HepG2 (cell line): ENCODE measurements around the gene PVR. TPM values are rescaled to one million over a fixed set of nuclear protein-coding genes. Genes with fewer than 3 reads are reported as not detected.

Source experiments
- AGO2 ChIP-seq: fragments of 200-400 bp; formaldehyde crosslinking; optimal IDR thresholded peaks from 2 replicates; pipeline ENCODE3; 2017; ENCODE audit warnings: mild to moderate bottlenecking, low read depth, low read length, moderate library complexity
- CREB1 ChIP-seq, 2 experiments: fragments of 450-650 bp in 1 of 2; IDR thresholded peaks; 2 replicates each; pipeline ENCODE4 v1.6.1; 2016 to 2017; ENCODE audit warnings: control low read depth in 1 of 2, mild to moderate bottlenecking in 1 of 2, missing compliant biosample characterization in 1 of 2, missing genetic modification characterization in 1 of 2
- DRAP1 ChIP-seq: IDR thresholded peaks from 2 replicates; pipeline ENCODE4 v1.6.1; 2016; ENCODE audit warnings: missing genetic modification reagents, missing compliant biosample characterization
- E2F1 ChIP-seq: sonication (generic); formaldehyde crosslinking; IDR thresholded peaks from 2 replicates; pipeline ENCODE4 v1.5.0; 2020; ENCODE audit warnings: missing genetic modification reagents
- ELF3 ChIP-seq: IDR thresholded peaks from 2 replicates; pipeline ENCODE4 v1.6.1; 2016; ENCODE audit warnings: missing genetic modification reagents, missing compliant biosample characterization
- IRF9 ChIP-seq: sonication (generic); formaldehyde crosslinking; IDR thresholded peaks from 2 replicates; pipeline ENCODE4 v1.8.0; 2022; ENCODE audit warnings: missing genetic modification reagents, mild to moderate bottlenecking, borderline replicate concordance
- ISL2 ChIP-seq: sonication (generic); formaldehyde crosslinking; IDR thresholded peaks from 2 replicates; pipeline ENCODE4 v1.5.0; 2020; ENCODE audit warnings: missing genetic modification reagents
- MED13 ChIP-seq: sonication (generic); formaldehyde crosslinking; IDR thresholded peaks from 2 replicates; pipeline ENCODE4 v1.5.0; 2020; ENCODE audit warnings: missing genetic modification reagents
- NCOA2 ChIP-seq: sonication (generic); formaldehyde crosslinking; IDR thresholded peaks from 2 replicates; pipeline ENCODE4 v1.8.0; 2022; ENCODE audit warnings: inconsistent platforms
- NR2F1 ChIP-seq, 2 experiments: fragments of 450-650 bp in 1 of 2; formaldehyde crosslinking in 1 of 2; IDR thresholded peaks; 2 replicates each; pipeline versions ENCODE4 v1.5.0 to v1.6.1; 2016 to 2020; ENCODE audit warnings: mild to moderate bottlenecking in 1 of 2, missing compliant biosample characterization in 1 of 2, missing genetic modification reagents in 1 of 2, moderate library complexity in 1 of 2
- REXO4 ChIP-seq: sonication (generic); formaldehyde crosslinking; IDR thresholded peaks from 2 replicates; pipeline ENCODE4 v1.8.0; 2022; ENCODE audit warnings: missing genetic modification reagents, mild to moderate bottlenecking, borderline replicate concordance
- STAT5B ChIP-seq: sonication (generic); formaldehyde crosslinking; IDR thresholded peaks from 2 replicates; pipeline ENCODE4 v1.4.0; 2020; ENCODE audit warnings: missing genetic modification reagents
- ZKSCAN1 ChIP-seq: fragments of 150-350 bp; IDR thresholded peaks from 2 replicates; pipeline ENCODE4 v1.6.1; 2014; ENCODE audit warnings: low read length
- ZNF263 ChIP-seq: sonication (generic); formaldehyde crosslinking; IDR thresholded peaks from 2 replicates; pipeline ENCODE4 v1.4.0; 2020; ENCODE audit warnings: missing genetic modification reagents
- ZNF609 ChIP-seq: sonication (generic); formaldehyde crosslinking; IDR thresholded peaks from 2 replicates; pipeline ENCODE4 v1.4.0; 2020; ENCODE audit warnings: mild to moderate bottlenecking, missing genetic modification reagents, borderline replicate concordance
- ZNF775 ChIP-seq: sonication (generic); formaldehyde crosslinking; IDR thresholded peaks from 2 replicates; pipeline ENCODE4 v1.4.0; 2020; ENCODE audit warnings: missing genetic modification reagents, mild to moderate bottlenecking, moderate library complexity, borderline replicate concordance
- polyA plus RNA-seq, 8 experiments: library from polyadenylated mRNA; depleted of rRNA in 3 of 8; stranded (reverse) in 7 of 8; unstranded in 1 of 8; fragments of >200 nt; fragmentation: Illumina TruSeq in 4 of 8; extraction: Trizol in 4 of 8; gene quantifications; 2 replicates each; pipeline versions ENCODE4 v1.2.1 to v1.2.3, GENCODE V29; 2011 to 2016; ENCODE audit warnings: low read depth in 4 of 8, missing spikeins in 1 of 8, mixed read lengths in 1 of 8; ENCODE audit not compliant: insufficient read depth in 1 of 8
- total RNA-seq, 5 experiments: library from RNA; depleted of rRNA; stranded (reverse); fragments of >200 nt; fragmentation: Illumina TruSeq; extraction: Trizol; gene quantifications; 2 replicates each; pipeline ENCODE4 v1.2.3, GENCODE V29; 2016; ENCODE audit warnings: low read depth in 1 of 5
- TF ChIP-seq, protein P1 (sequence below): sonication (generic); formaldehyde crosslinking; IDR thresholded peaks from 2 replicates; pipeline ENCODE4 v1.5.1; 2020; ENCODE audit warnings: mild to moderate bottlenecking, missing genetic modification reagents
- TF ChIP-seq, protein P2 (sequence below): sonication (generic); formaldehyde crosslinking; IDR thresholded peaks from 2 replicates; pipeline ENCODE4 v1.8.0; 2022; ENCODE audit warnings: mild to moderate bottlenecking, missing genetic modification reagents, moderate library complexity

The PVR gene
- total and polyA plus RNA-seq, 2 of the 13 experiments (the other 11 are each of a cell fraction or from before 2014, with no cell fraction given) = 43.4 to 46.6 TPM

DNA sequence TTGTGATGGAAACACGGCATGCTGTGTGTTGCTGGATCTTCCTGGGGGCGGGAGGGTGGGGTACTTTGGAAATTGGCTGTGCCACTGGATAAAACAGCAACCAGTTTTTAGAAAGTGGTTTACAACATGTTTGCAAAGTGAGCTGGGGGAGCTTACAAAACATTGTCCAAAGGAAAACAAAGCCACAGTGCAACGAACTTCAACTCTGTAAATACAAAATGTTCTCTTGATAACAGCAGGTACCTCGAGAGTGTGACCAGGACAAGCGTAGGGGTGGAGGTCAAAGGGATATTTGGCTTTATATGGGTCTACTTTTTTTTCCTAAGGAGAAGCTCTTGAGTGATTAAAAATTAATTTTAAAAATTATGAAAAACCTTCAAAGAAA, 27.9 kb upstream of the PVR start (continued):
- TF ChIP-seq ZNF609 (CRISPR knock-in tag) = 0 out of 2 replicates have a peak, but pooled peaks have one; percentile 30
- TF ChIP-seq CREB1 (IDR thresholded peaks at IDR 0.05) = no peak
- TF ChIP-seq CREB1 (CRISPR knock-in tag; IDR thresholded peaks at IDR 0.05) = no peak
- peak; percentile 43; the same call in 1 of the 2 replicates for TF ChIP-seq DRAP1 (CRISPR knock-in tag)
- no peak for TF ChIP-seq AGO2
- TF ChIP-seq STAT5B (CRISPR knock-in tag) = no peak
- TF ChIP-seq E2F1 (CRISPR knock-in tag) = no peak
- TF ChIP-seq, protein P1, sequence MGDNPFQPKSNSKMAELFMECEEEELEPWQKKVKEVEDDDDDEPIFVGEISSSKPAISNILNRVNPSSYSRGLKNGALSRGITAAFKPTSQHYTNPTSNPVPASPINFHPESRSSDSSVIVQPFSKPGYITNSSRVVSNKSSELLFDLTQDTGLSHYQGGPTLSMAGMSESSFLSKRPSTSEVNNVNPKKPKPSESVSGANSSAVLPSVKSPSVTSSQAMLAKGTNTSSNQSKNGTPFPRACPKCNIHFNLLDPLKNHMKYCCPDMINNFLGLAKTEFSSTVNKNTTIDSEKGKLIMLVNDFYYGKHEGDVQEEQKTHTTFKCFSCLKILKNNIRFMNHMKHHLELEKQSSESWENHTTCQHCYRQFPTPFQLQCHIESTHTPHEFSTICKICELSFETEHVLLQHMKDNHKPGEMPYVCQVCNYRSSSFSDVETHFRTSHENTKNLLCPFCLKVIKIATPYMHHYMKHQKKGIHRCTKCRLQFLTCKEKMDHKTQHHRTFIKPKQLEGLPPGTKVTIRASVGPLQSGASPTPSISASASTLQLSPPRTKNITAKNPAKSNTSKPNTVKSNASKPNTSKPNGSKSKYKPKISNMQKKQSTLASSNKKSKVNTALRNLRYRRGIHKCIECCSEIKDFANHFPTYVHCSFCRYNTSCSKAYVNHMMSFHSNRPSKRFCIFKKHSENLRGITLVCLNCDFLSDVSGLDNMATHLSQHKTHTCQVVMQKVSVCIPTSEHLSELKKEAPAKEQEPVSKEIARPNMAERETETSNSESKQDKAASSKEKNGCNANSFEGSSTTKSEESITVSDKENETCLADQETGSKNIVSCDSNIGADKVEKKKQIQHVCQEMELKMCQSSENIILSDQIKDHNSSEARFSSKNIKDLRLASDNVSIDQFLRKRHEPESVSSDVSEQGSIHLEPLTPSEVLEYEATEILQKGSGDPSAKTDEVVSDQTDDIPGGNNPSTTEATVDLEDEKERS (CRISPR knock-in tag) = no peak
- no peak for TF ChIP-seq REXO4
- no peak for TF ChIP-seq ZKSCAN1
- TF ChIP-seq ELF3 (CRISPR knock-in tag) = peak; percentile 27; the same call in 1 of the 2 replicates
- no peak for TF ChIP-seq MED13 (CRISPR knock-in tag)
- TF ChIP-seq, protein P2, sequence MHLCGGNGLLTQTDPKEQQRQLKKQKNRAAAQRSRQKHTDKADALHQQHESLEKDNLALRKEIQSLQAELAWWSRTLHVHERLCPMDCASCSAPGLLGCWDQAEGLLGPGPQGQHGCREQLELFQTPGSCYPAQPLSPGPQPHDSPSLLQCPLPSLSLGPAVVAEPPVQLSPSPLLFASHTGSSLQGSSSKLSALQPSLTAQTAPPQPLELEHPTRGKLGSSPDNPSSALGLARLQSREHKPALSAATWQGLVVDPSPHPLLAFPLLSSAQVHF (CRISPR knock-in tag) = no peak
- TF ChIP-seq ZNF263 = no peak
- TF ChIP-seq ZNF775 (CRISPR knock-in tag) = no peak
- peak in 1 of 2 experiments; percentile 45; a peak in 2 of 4 replicates for TF ChIP-seq NR2F1 (CRISPR knock-in tag; IDR thresholded peaks at IDR 0.05)
- TF ChIP-seq NCOA2 (CRISPR knock-in tag) = peak; percentile 23; the same call in 1 of the 2 replicates
- TF ChIP-seq IRF9 (CRISPR knock-in tag) = no peak
- no peak for TF ChIP-seq ISL2 (CRISPR knock-in tag)
